HG03354 (cell line): ENCODE results near the gene PADI1.

Experiments used
- ATAC-seq: cut with Tn5 transposase; IDR thresholded peaks from one replicate; pipeline ENCODE4 v1.9.1; 2021; ENCODE audit warnings: mild to moderate bottlenecking; ENCODE audit not compliant: unreplicated experiment, poor library complexity, severe bottlenecking

PADI1 gene, protein sequence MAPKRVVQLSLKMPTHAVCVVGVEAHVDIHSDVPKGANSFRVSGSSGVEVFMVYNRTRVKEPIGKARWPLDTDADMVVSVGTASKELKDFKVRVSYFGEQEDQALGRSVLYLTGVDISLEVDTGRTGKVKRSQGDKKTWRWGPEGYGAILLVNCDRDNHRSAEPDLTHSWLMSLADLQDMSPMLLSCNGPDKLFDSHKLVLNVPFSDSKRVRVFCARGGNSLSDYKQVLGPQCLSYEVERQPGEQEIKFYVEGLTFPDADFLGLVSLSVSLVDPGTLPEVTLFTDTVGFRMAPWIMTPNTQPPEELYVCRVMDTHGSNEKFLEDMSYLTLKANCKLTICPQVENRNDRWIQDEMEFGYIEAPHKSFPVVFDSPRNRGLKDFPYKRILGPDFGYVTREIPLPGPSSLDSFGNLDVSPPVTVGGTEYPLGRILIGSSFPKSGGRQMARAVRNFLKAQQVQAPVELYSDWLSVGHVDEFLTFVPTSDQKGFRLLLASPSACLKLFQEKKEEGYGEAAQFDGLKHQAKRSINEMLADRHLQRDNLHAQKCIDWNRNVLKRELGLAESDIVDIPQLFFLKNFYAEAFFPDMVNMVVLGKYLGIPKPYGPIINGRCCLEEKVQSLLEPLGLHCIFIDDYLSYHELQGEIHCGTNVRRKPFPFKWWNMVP

GRCh38 chr1:17204546-17205440 is at the start of gene PADI1:
Gene PADI1, plus strand, starts transcription at chr1:17205128. Its CDS starts 90 bp downstream, at chr1:17205218.
- ATAC-seq, result no peak

DNA sequence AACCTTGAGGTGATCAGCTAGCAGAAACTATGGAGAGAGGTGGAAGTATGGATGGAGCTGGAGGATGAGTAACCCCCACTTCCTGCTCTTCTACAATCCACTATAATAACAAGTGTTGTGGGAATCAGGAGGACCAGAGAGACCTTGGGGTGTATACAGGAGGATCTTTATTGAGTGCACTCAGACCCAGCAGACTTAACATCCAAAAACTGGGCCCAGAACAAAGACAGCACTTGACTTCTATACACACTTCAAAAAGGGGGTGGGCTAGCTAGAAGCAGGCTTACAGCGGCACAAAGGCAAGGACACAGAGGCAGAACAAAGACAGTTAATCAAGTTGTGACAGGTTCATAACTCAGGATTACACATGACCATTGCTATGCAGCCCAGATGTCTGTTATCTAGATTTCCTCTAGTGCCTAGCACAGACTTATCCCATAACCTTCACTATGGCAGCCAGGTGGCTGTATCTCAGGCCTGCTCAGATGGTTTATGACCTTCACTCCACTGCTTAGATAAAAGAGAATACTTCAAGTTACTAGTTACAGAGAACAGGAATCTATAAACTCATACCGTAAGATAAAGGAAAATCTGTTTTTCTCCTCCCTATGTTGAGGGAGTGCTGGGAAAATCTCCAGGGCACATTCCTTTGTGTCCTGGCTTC is 49.5 kb upstream of the PADI1 start:
- ATAC-seq, result no peak

DNA sequence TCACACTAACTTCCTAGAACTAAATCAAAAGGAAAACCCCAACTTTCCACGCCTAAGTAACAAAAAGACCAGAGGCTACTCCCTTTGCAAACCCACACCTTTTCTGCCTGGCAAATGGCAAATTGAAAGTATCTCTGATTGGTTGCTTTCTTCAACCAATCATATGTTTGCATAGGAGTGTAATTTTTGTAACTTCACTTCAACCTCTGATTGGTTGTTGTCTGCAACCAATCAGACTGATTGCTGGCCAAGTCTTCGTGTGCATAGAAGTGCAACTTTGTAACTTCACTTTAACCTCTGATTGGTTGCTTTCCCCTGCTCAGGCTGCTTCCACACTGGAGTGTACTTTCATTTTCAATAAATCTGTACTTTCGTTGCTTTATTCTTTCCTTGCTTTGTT is 48.8 kb upstream of the PADI1 start:
- no peak for ATAC-seq

GRCh38 chr1:17158961-17159360 is 46.0 kb upstream of the PADI1 start:
- no peak for ATAC-seq

GRCh38 chr1:17161137-17161740 is 43.7 kb upstream of the PADI1 start:
- ATAC-seq, result no peak

DNA sequence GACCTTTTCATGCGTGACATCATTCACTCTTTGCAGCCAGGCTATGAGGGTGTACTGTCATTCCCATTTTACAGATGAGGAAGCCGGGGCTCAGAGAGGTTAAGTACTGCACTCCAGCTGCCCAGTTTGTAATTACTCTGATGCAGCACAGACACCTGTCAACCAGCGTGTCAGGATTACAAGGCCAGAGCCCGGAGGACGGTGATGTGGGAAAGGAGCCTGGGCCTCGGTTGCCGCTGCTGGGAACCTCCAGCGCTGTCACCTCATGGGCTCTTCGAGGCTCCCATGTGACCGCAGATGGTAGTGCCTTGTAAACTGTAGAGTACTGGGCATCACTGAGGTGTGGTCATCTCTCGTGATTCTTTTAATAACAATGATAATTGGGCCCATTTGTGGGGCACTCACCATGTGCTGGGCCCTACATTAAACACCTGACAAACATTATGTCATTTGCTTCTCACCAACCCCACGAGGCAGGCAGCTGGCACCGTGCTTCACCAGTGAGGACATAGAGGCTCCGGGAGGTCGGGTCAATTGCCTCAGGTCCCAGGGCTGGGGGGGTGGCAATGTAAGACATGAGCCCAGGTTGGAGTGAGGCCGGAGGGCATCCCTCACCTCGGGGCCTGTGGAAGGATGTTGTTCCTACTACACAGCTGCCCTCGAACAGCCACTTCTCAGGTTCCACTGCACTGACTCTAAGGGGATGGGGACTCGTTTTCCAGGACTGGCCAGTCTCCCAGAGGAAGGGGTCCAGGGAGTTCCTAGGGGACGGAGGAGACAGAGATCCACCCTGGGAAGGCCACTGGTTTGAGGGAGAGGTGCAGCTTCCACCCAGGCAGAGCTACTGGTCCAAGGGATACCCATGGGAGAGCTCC is 42.8 kb upstream of the PADI1 start:
- ATAC-seq, result no peak

DNA sequence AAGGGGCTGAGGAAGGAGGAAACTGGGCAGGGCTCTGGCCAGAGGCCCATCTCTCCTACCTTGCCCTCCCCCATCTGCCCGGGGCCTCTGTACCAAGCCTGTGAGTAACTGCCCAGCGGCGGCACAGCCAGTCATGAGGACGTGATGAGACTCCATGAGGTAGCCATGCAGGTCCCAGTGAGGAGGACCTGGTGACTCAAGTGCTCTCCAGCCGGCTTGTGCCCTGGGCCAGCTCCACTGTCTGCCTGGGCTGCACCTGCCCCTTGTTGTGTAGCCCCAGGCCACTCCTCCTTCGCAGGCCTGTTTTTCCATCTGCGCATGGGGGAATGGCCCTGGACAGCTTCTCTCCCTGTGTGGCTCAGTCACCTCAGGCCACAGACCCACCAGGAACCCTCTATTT is 42.0 kb upstream of the PADI1 start:
- no peak for ATAC-seq

GRCh38 chr1:17163371-17163770 is 41.6 kb upstream of the PADI1 start:
- no peak for ATAC-seq

DNA sequence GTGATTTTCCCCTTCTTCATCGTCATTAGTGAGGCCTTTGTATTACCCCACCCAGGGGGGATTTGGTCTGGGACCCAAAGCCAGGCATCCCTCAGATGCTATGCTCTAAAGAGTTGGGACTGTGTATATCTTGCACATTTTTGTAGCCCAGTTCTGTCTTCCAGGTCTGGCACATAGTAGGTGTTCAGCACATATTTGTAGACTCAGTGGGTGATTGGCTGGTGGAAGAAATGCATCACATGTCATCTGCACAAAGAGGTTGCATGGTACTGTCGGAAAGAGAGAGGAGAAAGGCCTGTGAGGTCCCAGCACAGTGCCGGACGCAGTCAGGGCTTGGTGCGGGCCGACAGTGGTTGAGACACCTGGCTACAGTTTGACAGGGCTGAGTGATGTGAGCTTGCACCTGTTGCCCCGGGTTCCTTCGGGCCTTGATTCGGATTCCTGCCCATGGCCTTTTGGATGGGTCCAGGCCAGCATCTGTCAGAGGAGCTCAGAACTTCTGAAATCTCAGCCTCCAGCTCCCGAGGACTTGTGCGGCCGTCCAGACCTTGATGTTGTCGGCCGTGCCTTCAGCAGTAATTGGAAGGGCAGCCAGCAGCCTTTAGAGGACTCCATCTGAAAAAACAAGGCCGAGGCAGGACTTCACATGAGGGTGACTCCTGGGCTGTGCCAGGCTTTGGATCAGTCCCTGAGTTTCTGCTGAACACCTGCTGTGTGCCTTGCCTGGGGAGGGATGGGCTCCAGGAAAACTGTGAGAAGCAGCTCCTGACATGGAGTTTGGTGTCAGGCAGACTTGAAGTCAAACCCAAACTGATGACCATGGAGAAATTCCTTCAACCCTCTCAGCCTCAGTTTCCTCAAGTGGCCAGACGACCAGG is 40.9 kb upstream of the PADI1 start:
- no peak for ATAC-seq

DNA sequence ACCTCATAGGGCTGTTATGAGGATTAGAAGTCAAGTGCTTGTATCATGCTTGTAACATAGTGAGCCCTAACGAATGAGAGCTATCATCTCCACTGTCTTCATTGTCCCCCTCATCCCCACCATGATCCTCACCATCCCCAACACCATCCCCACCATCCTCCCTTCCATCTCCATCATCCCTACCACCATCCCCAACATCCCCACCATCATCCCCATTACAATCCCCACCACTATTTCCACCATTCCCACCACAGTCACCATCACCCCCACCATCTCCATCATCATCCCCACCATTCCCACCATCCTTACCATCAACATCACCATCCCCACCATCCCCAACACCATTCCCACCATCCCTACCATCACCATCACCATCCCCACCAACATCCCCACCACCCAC is 39.1 kb upstream of the PADI1 start:
- no peak for ATAC-seq

- ATAC-seq, result no peak
Observed at GRCh38 chr1:17167041-17167785, 37.7 kb upstream of the PADI1 start.

GRCh38 chr1:17167786-17168090 is 37.2 kb upstream of the PADI1 start:
- no peak for ATAC-seq

- no peak for ATAC-seq
Observed at GRCh38 chr1:17168091-17168876, 36.6 kb upstream of the PADI1 start.

- no peak for ATAC-seq
Observed at GRCh38 chr1:17170571-17170970, 34.4 kb upstream of the PADI1 start.

GRCh38 chr1:17173217-17173616 is 31.7 kb upstream of the PADI1 start:
- ATAC-seq, result no peak

DNA sequence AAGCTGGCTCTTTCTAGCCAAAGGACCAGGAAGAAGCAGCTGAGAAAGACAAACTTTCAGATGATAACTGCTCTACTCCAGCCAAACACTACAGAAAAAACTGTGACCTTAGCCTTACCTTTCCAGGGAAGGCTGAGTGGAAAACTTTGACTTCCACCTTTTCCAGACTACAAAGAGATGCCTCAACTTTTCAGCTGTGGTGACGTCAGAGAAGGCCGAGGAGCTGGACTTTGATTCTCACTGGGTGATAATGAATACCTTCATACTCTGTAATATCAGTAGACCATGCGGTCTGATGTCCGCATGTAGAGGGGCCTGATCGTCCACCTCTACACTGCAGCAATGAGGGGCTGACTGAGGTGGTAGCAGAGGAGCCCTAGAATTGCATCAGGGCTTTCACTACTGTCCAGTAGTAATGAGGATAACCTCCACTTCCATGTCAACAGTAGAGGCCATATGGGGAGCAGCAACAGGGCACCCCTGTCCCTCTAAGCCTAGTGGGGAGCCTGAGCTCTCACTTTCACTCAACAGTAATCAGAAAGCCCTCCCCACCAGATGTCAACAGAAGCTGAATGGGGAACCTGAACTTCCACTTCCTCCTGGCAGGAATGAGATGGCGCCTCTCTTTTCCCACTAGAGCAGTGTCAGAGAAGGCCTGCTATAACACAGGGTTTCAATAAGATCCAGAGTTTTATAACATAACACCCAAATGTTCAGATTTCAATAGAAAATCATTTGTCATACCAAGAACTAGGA is 28.4 kb upstream of the PADI1 start:
- no peak for ATAC-seq
